Upper lobe of left lung (tissue), 4 donors: ENCODE data around the gene NDUFAF8.

Experiments
- CTCF ChIP-seq, 6 experiments: fragments of 450-650 bp in 4 of 6; fragments of 200-600 bp in 2 of 6; sonication (generic) in 2 of 6; IDR thresholded peaks; one replicate each; pipeline ENCODE4 v1.5.1; 2016 to 2019; ENCODE audit warnings: antibody characterized with exemption in 6 of 6
- EP300 ChIP-seq, 4 donors: sonication (generic); formaldehyde crosslinking; IDR thresholded peaks; one replicate each; pipeline ENCODE4 v1.5.1; 2017; ENCODE audit warnings: antibody characterized with exemption in 4 of 4, control low read depth in 2 of 4
- POLR2A ChIP-seq, 4 donors: fragments of 450-650 bp; IDR thresholded peaks; one replicate each; pipeline ENCODE4 v1.5.1; 2016 to 2017; ENCODE audit warnings: antibody characterized with exemption in 4 of 4, mild to moderate bottlenecking in 2 of 4
- POLR2AphosphoS5 ChIP-seq, 2 donors: sonication (generic); formaldehyde crosslinking; IDR thresholded peaks; one replicate each; pipeline ENCODE4 v1.5.1; 2017; ENCODE audit warnings: antibody characterized with exemption in 2 of 2

GRCh38 chr17:81252987-81253329 lies 13.8 kb downstream of the NDUFAF8 start:
- TF ChIP-seq POLR2A (IDR thresholded peaks at IDR 0.05) (no peak), CTCF (IDR thresholded peaks at IDR 0.05) (no peak), EP300 (IDR thresholded peaks at IDR 0.05) (no peak), POLR2AphosphoS5 (IDR thresholded peaks at IDR 0.05) (no peak)
